OCI-LY7 (cell line): ENCODE measurements around the gene SIK3. TPM values are rescaled to one million over a fixed set of nuclear protein-coding genes. Genes with fewer than 3 reads are reported as not detected.

Source experiments
- BruUV-seq: library from RNA; stranded (reverse); fragments of 400-500 nt; replicated peaks from 2 replicates; lab custom pipeline; 2021; lab: Mats Ljungman, UMichigan
- CTCF ChIA-PET: fragments of 300-600 bp; sonication (Branson Sonifier 250); formaldehyde crosslinking; loops from one replicate; lab custom pipeline; 2022; ENCODE audit warnings: antibody characterized with exemption; ENCODE audit not compliant: unreplicated experiment; lab: Charles Lee
- POLR2A ChIA-PET: fragments of 300-600 bp; sonication (Branson Sonifier 250); formaldehyde crosslinking; loops from one replicate; lab custom pipeline; 2022; ENCODE audit warnings: antibody characterized with exemption; lab: Charles Lee
- DNase-seq: peaks from one replicate; pipeline ENCODE4 v3.0.0-alpha.2; 2015; ENCODE audit warnings: low spot score
- H2AFZ ChIP-seq: fragments of 200-600 bp; sonication (generic), shearing (Covaris generic); 2 replicates; pipeline ENCODE4 v1.6.1; 2014; ENCODE audit warnings: mild to moderate bottlenecking, antibody characterized with exemption, low read length, moderate library complexity
- H3K27ac ChIP-seq: fragments of 200-600 bp; sonication (generic); 2 replicates; pipeline ENCODE4 v1.5.1; 2014; ENCODE audit warnings: mixed run types, low read depth, mild to moderate bottlenecking, moderate library complexity, low read length, inconsistent platforms; ENCODE audit not compliant: poor library complexity, severe bottlenecking
- H3K36me3 ChIP-seq: fragments of 200-600 bp; sonication (generic); 2 replicates; pipeline ENCODE4 v1.6.1; 2014; ENCODE audit warnings: mild to moderate bottlenecking, antibody characterized with exemption, low read length, moderate library complexity, mixed read lengths; ENCODE audit not compliant: insufficient read depth
- H3K4me1 ChIP-seq: fragments of 200-600 bp; sonication (generic); 2 replicates; pipeline ENCODE4 v1.5.1; 2014; ENCODE audit warnings: mild to moderate bottlenecking, low read length; ENCODE audit not compliant: insufficient read depth, poor library complexity, severe bottlenecking
- H3K4me2 ChIP-seq: fragments of 200-600 bp; sonication (generic); 2 replicates; pipeline ENCODE4 v1.6.1; 2014; ENCODE audit warnings: mild to moderate bottlenecking, low read length
- H3K4me3 ChIP-seq: fragments of 200-600 bp; sonication (generic); 2 replicates; pipeline ENCODE4 v1.5.1; 2014; ENCODE audit warnings: mild to moderate bottlenecking, low read depth, low read length; ENCODE audit not compliant: poor library complexity, severe bottlenecking
- H3K79me2 ChIP-seq: fragments of 200-600 bp; sonication (generic); 2 replicates; pipeline ENCODE4 v1.6.1; 2016; ENCODE audit warnings: low read depth, mild to moderate bottlenecking, low read length, moderate library complexity, mixed read lengths; ENCODE audit not compliant: insufficient read depth
- H3K9me2 ChIP-seq: fragments of 200-600 bp; sonication (generic); 2 replicates; pipeline ENCODE4 v1.6.1; 2016; ENCODE audit warnings: mild to moderate bottlenecking, low read length, mixed read lengths; ENCODE audit not compliant: insufficient read depth
- H3K9me3 ChIP-seq: fragments of 200-600 bp; sonication (generic); 2 replicates; pipeline ENCODE4 v1.6.1; 2014; ENCODE audit warnings: mild to moderate bottlenecking, mixed run types, low read length, mixed read lengths
- H4K20me1 ChIP-seq: fragments of 200-600 bp; sonication (generic); 2 replicates; pipeline ENCODE4 v1.6.1; 2014; ENCODE audit warnings: mild to moderate bottlenecking, antibody characterized with exemption, low read length, moderate library complexity, mixed read lengths; ENCODE audit not compliant: insufficient read depth
- CTCF ChIP-seq: fragments of 200-600 bp; sonication (generic); conservative IDR thresholded peaks from 2 replicates; pipeline ENCODE4 v1.5.1; 2014; ENCODE audit warnings: mild to moderate bottlenecking, antibody characterized with exemption, low read length, moderate library complexity, mixed read lengths
- EZH2phosphoT487 ChIP-seq: fragments of 200-600 bp; sonication (generic); IDR thresholded peaks from 2 replicates; pipeline ENCODE4 v1.6.1; 2018; ENCODE audit warnings: low read depth, borderline replicate concordance, mild to moderate bottlenecking, mixed run types, antibody characterized with exemption, low read length, moderate library complexity, mixed read lengths
- intact Hi-C: fragments of 100-400 bp; cut with micrococcal nuclease; formaldehyde crosslinking; loops from one replicate; pipeline ENCODE4 v1.10.0; 2022; ENCODE audit not compliant: unreplicated experiment
- total RNA-seq, 2 experiments: library from RNA; depleted of rRNA in 1 of 2; stranded (reverse); fragments of >200 nt in 1 of 2; shearing (Covaris generic) in 1 of 2; gene quantifications; 2 replicates each; pipeline ENCODE4 v1.2.3, GENCODE V29; 2014 to 2022

The SIK3 gene
- total RNA-seq, 2 experiments from 2014 or later, result 29.3 to 72.9 TPM

- intact Hi-C loops, result no loop called here
- Histone ChIP-seq H3K4me2 (peak overlapping the region; percentile 48), H3K36me3 (peaks cover 15% of the 10 kb centered on the region), H4K20me1 (no peaks in the 10 kb centered on the region), H3K79me2 (no peaks in the 10 kb centered on the region), H3K4me3 (no peak overlapping the region), H3K4me1 (peaks cover 38% of the 10 kb centered on the region), H2AFZ (no peak overlapping the region), H3K27ac (peak overlapping the region; percentile 79), H3K9me2 (no peaks in the 10 kb centered on the region), H3K9me3 (no peaks in the 10 kb centered on the region)
- no peak for TF ChIP-seq EZH2phosphoT487
- TF ChIP-seq CTCF, result no peak
- DNase-seq, result no peak
- ChIA-PET CTCF (interaction anchor here (0.6 to 1.3 kb wide), 2 partner anchors 12 to 310 kb away, joined by 3 to 5 read pairs; no protein-coding TSS in a partner anchor), POLR2A (interaction anchor here (0.5 to 5.1 kb wide), 14 partner anchors 8 to 1719 kb away, joined by 3 to 42 read pairs (median 4); no protein-coding TSS in a partner anchor)
- BruUV-seq, result no TSS peak
These were observed 180.6 kb downstream of the SIK3 start for GRCh38 chr11:116917632-116918031.

GRCh38 chr11:116916886-116917285 lies 181.3 kb downstream of the SIK3 start:
- no peaks in the 10 kb centered on the region for H3K9me3 ChIP-seq
- peaks cover 38% of the 10 kb centered on the region for H3K4me1 ChIP-seq
- no peaks in the 10 kb centered on the region for H3K79me2 ChIP-seq
- peak overlapping the region; percentile 3 for H3K4me3 ChIP-seq
- H4K20me1 ChIP-seq, result no peaks in the 10 kb centered on the region
- TF ChIP-seq EZH2phosphoT487 (no peak), CTCF (no peak)
- H2AFZ ChIP-seq, result no peak overlapping the region
- ChIA-PET CTCF (interaction anchor here (1.3 kb wide), 1 partner anchor 13 kb away, joined by 5 read pairs; no protein-coding TSS in a partner anchor), POLR2A (interaction anchor here (0.6 to 5.1 kb wide), 11 partner anchors 9 to 162 kb away, joined by 3 to 42 read pairs (median 5); no protein-coding TSS in a partner anchor)
- H3K27ac ChIP-seq, result peak overlapping the region; percentile 79
- intact Hi-C loops, result no loop called here
- no peaks in the 10 kb centered on the region for H3K9me2 ChIP-seq
- H3K4me2 ChIP-seq, result peak overlapping the region; percentile 48
- no TSS peak for BruUV-seq
- H3K36me3 ChIP-seq, result peaks cover 9% of the 10 kb centered on the region; the same call in 1 of the 2 replicates
- peak; percentile 82 for DNase-seq

- ChIA-PET CTCF (no interaction called here), POLR2A (interaction anchor here (0.7 to 1.0 kb wide), 2 partner anchors 8 to 52 kb away, joined by 3 read pairs; no protein-coding TSS in a partner anchor)
- BruUV-seq, result no TSS peak
- Histone ChIP-seq H3K27ac (peak overlapping the region; percentile 79), H3K9me2 (no peaks in the 10 kb centered on the region), H4K20me1 (no peaks in the 10 kb centered on the region), H3K79me2 (no peaks in the 10 kb centered on the region), H3K4me1 (peaks cover 38% of the 10 kb centered on the region), H3K4me2 (peak overlapping the region; percentile 18; the same call in 1 of the 2 replicates), H2AFZ (no peak overlapping the region), H3K9me3 (no peaks in the 10 kb centered on the region), H3K36me3 (peaks cover 9% of the 10 kb centered on the region; the same call in 1 of the 2 replicates), H3K4me3 (no peak overlapping the region)
- no peak for DNase-seq
- intact Hi-C loops, result no loop called here
- TF ChIP-seq EZH2phosphoT487 (no peak), CTCF (no peak)
These were observed 182.2 kb downstream of the SIK3 start for GRCh38 chr11:116916052-116916451.
